Skeletal muscle tissue (tissue), 4 donors: ENCODE results near the gene TMOD1. TPM values are rescaled to one million over a fixed set of nuclear protein-coding genes. Genes with fewer than 3 reads are reported as not detected.

Experiments used
- H3K27ac ChIP-seq: one replicate; pipeline ENCODE4 v1.7.0; 2013; ENCODE audit warnings: mild to moderate bottlenecking, low read depth, low read length, inconsistent platforms
- H3K27me3 ChIP-seq, 3 donors: one replicate each; pipeline ENCODE4 v1.7.0; 2013; ENCODE audit warnings: low read length in 3 of 3; ENCODE audit not compliant: control insufficient read depth in 3 of 3, insufficient read depth in 3 of 3
- H3K36me3 ChIP-seq, 3 donors: one replicate each; pipeline ENCODE4 v1.7.0; 2013; ENCODE audit warnings: low read length in 3 of 3; ENCODE audit not compliant: control insufficient read depth in 3 of 3, insufficient read depth in 3 of 3
- H3K4me1 ChIP-seq, 3 donors: one replicate each; pipeline ENCODE4 v1.7.0; 2013; ENCODE audit warnings: low read length in 3 of 3, mild to moderate bottlenecking in 3 of 3; ENCODE audit not compliant: control insufficient read depth in 3 of 3, insufficient read depth in 3 of 3
- H3K4me3 ChIP-seq, 3 donors: one replicate each; pipeline ENCODE4 v1.7.0; 2013; ENCODE audit warnings: low read length in 3 of 3
- H3K9ac ChIP-seq, 3 donors: one replicate each; pipeline ENCODE4 v1.7.0; 2013; ENCODE audit warnings: low read length in 3 of 3, mild to moderate bottlenecking in 3 of 3, moderate library complexity in 2 of 3, low read depth in 1 of 3
- H3K9me3 ChIP-seq, 3 donors: one replicate each; pipeline ENCODE4 v1.7.0; 2013; ENCODE audit warnings: low read length in 3 of 3; ENCODE audit not compliant: control insufficient read depth in 3 of 3
- total RNA-seq: library from RNA; depleted of rRNA; stranded (reverse); fragments of >200 nt; gene quantifications from one replicate; pipeline ENCODE4 v1.2.3, GENCODE V29; 2014
- donor health status: Osteomylitis.

Gene TMOD1
- total RNA-seq, 1 donor from 2014 or later = 45.9 TPM

DNA sequence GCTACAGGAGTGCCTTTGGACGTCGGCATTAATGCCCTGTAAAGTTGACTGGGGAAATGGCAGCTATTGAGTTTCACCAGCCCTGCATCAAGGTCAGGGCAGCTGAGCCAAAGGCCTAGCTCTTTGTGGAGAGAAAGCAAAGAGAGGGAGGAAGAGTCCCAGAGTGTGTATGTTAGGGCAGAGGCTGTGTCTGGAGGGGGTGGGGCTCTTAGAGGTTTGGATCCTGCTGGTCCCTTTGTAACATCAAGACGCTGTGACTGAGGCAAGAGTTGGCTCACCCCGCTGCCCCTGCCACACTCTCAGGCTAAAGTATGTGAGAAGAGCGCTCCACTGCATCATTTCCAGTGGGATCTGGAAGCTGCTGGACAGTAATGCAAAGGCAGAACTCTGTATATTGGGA, 34.3 kb downstream of the TMOD1 start:
- Histone ChIP-seq H3K9me3 (no peaks in the 10 kb centered on the region), H3K27me3 (no peaks in the 10 kb centered on the region), H3K36me3 (peaks cover 0 to 21% (median 0%) of the 10 kb centered on the region in 3 donors), H3K27ac (peak overlapping the region; percentile 41), H3K4me1 (peaks cover 56 to 70% (median 63%) of the 10 kb centered on the region in 3 donors), H3K9ac (peak overlapping the region in 1 of 3 donors; percentile 63), H3K4me3 (no peak overlapping the region)

- H3K9me3 ChIP-seq = no peaks in the 10 kb centered on the region
- H3K27ac ChIP-seq = peak overlapping the region; percentile 41
- H3K36me3 ChIP-seq = peaks cover 0 to 21% (median 0%) of the 10 kb centered on the region in 3 donors
- H3K4me1 ChIP-seq = peaks cover 51 to 64% (median 58%) of the 10 kb centered on the region in 3 donors
- no peaks in the 10 kb centered on the region for H3K27me3 ChIP-seq
- H3K4me3 ChIP-seq = no peak overlapping the region
- H3K9ac ChIP-seq = no peak overlapping the region
Observed at GRCh38 chr9:97536480-97536879, 35.0 kb downstream of the TMOD1 start.

- H3K9me3 ChIP-seq = no peaks in the 10 kb centered on the region
- no peak overlapping the region for H3K4me3 ChIP-seq
- H3K27ac ChIP-seq = no peak overlapping the region
- H3K36me3 ChIP-seq = peaks cover 13 to 23% (median 16%) of the 10 kb centered on the region in 3 donors
- peak overlapping the region in 1 of 3 donors; percentile 21 for H3K9ac ChIP-seq
- peaks cover 14 to 26% (median 16%) of the 10 kb centered on the region in 3 donors for H3K4me1 ChIP-seq
- H3K27me3 ChIP-seq = no peaks in the 10 kb centered on the region
Observed at GRCh38 chr9:97543561-97543960, 42.1 kb downstream of the TMOD1 start.

DNA sequence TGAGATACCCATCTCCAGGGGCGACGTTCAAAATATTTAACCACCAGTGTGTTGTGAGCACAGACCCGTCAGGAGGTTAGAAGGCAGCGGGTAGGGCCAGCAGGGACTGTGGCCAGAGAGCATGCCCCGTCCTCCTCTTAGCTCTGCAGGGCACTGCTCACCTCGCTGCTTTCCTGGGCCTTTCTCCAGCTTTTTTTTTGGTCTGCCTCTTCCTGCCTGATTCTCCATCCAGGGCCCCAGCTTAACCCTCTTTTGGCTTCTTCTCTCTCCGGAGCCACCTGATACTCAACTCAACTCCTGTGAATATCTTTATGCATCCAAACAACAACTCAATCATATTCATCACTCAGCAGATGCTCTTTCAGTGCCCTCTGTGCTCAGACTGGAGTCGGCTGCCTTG, 44.0 kb downstream of the TMOD1 start:
- H3K36me3 ChIP-seq = peaks cover 17 to 20% (median 19%) of the 10 kb centered on the region in 3 donors
- H3K27me3 ChIP-seq = no peaks in the 10 kb centered on the region
- H3K4me1 ChIP-seq = peaks cover 14 to 26% (median 16%) of the 10 kb centered on the region in 3 donors
- peak overlapping the region in 1 of 3 donors; percentile 33 for H3K9ac ChIP-seq
- no peaks in the 10 kb centered on the region for H3K9me3 ChIP-seq
- H3K4me3 ChIP-seq = no peak overlapping the region
- no peak overlapping the region for H3K27ac ChIP-seq

DNA sequence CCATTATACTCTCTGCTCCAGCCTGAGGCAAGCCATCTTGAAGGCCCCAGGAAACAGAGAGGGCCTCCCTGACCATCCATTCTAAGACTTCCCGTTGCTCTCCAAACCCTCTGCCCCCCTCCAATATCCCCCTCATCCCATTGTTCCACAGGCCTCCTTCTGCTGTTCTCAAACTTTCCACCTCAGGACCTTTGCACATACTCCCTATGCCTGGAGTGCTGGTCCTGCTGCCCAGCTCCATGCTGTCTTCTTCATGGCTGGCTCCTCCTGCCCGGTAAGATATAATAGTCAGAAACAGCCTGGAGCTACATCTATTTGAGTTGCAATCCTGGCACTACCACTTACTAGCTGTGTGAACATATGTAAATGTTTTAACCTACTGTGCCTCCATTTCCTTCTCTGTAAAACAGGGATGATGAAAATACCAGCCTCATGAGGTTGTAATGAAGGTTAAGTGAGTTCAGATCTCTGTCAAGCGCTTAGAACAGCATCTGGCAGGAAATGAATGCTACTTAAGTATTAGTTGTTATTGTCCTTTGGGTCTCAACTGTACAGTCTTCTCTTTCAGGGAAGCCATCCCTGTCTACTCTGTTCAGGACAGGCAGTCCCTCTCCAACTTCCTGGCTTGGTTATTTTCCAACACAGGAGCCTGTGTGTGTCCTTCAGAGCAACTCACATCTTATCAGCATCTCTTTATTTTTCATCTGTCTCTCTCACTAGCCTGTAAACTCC, 45.8 kb downstream of the TMOD1 start:
- Histone ChIP-seq H3K4me1 (peaks cover 14 to 26% (median 16%) of the 10 kb centered on the region in 3 donors), H3K4me3 (no peak overlapping the region), H3K27ac (no peak overlapping the region), H3K9me3 (no peaks in the 10 kb centered on the region), H3K36me3 (peaks cover 17 to 20% (median 19%) of the 10 kb centered on the region in 3 donors), H3K27me3 (no peaks in the 10 kb centered on the region), H3K9ac (no peak overlapping the region)

- Histone ChIP-seq H3K9me3 (no peaks in the 10 kb centered on the region), H3K9ac (no peak overlapping the region), H3K27me3 (no peaks in the 10 kb centered on the region), H3K4me1 (peaks cover 14 to 29% (median 16%) of the 10 kb centered on the region in 3 donors), H3K36me3 (peaks cover 21 to 24% (median 23%) of the 10 kb centered on the region in 3 donors), H3K27ac (no peak overlapping the region), H3K4me3 (no peak overlapping the region)
Observed at GRCh38 chr9:97548379-97548778, 46.9 kb downstream of the TMOD1 start.

DNA sequence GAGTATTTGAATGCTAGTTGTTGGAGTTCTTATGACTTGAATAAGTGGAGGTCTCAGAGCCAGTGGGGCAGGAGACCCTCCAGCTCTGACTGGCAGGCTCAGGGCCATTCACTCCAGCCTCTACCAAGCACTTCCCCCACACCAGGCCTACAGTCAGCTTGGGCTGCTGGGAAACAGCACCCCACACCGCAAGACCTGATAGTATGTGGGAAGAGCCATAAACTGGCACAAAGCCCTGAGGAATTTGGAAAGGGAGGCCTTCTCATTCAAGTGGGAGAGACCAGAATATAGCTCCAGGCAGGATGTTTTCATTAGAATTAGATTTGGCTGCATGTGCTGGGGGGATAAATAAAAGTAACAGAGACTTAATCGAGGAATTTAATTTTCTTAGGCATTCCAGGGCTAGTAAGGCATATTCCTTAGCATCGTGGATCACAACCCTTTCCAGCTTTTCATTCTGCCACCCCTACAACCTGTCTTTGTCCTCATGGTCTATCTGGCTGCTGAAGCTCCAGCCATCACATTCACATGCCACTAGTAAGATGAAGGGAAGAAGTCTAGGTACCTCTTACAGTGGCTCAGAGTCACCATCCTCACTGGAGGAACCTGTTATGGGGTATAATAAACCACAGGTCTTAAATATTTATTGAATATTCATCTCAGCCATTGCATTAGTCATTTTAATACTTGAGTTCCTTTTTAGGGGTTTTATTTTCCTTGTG, 47.5 kb downstream of the TMOD1 start:
- Histone ChIP-seq H3K9me3 (no peaks in the 10 kb centered on the region), H3K4me1 (peaks cover 14 to 23% (median 15%) of the 10 kb centered on the region in 3 donors), H3K36me3 (peaks cover 23 to 30% (median 25%) of the 10 kb centered on the region in 3 donors), H3K27ac (no peak overlapping the region), H3K4me3 (no peak overlapping the region), H3K9ac (no peak overlapping the region), H3K27me3 (no peaks in the 10 kb centered on the region)

- H3K36me3 ChIP-seq = peaks cover 28 to 37% (median 32%) of the 10 kb centered on the region in 3 donors
- no peaks in the 10 kb centered on the region for H3K27me3 ChIP-seq
- H3K27ac ChIP-seq = no peak overlapping the region
- H3K9me3 ChIP-seq = no peaks in the 10 kb centered on the region
- no peak overlapping the region for H3K4me3 ChIP-seq
- peaks cover 9 to 18% (median 14%) of the 10 kb centered on the region in 3 donors for H3K4me1 ChIP-seq
- no peak overlapping the region for H3K9ac ChIP-seq
Observed at GRCh38 chr9:97550386-97550785, 48.9 kb downstream of the TMOD1 start.

DNA sequence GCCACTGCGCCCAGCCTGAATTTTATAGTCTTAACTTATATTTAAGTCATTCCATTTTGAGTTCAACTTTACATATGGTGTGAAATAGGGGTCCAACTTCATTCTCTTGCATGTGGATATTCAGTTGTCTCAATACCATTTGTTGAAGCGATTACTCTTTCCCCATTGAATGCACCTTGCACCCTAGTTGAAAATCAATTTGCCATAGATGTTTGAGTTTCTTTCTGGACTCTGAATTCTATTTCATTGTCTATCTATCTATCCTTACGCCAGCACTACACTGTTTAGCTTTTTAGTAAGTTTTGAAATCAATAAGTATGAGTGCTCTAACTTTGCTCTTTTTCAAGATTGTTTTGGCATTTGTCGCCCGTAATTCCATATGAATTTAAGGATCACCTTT, 49.8 kb downstream of the TMOD1 start:
- peaks cover 31 to 38% (median 32%) of the 10 kb centered on the region in 3 donors for H3K36me3 ChIP-seq
- H3K27ac ChIP-seq = no peak overlapping the region
- H3K9me3 ChIP-seq = no peaks in the 10 kb centered on the region
- no peak overlapping the region for H3K4me3 ChIP-seq
- no peak overlapping the region for H3K9ac ChIP-seq
- H3K4me1 ChIP-seq = peaks cover 5 to 15% (median 8%) of the 10 kb centered on the region in 3 donors
- H3K27me3 ChIP-seq = no peaks in the 10 kb centered on the region

DNA sequence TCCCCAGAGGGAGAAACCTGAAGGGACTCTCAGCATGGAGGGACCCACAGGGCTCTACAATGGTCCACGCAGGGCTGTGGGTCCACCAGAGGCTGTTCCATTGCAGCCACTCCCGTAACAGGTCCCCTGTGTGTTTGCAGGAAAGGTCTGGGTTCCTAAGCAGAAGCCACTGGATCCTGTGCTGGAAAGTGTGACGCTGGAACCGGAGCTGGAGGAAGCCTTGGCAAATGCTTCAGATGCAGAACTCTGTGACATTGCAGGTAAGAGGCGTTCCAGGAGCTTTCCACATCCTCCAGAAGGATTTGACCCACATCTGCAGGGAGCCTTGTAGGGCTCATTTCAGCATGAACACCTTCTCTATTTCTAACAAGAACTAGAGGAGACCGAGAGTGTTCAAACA, 51.7 kb downstream of the TMOD1 start:
- Histone ChIP-seq H3K4me3 (no peak overlapping the region), H3K27ac (no peak overlapping the region), H3K36me3 (peaks cover 18 to 30% (median 21%) of the 10 kb centered on the region in 3 donors), H3K9ac (peak overlapping the region in 1 of 3 donors; percentile 3), H3K4me1 (peaks cover 21 to 32% (median 23%) of the 10 kb centered on the region in 3 donors), H3K27me3 (no peaks in the 10 kb centered on the region), H3K9me3 (no peaks in the 10 kb centered on the region)
